T-helper 22 cell (primary cell): ENCODE data around the gene VEGFB.

Experiments used
- DNase-seq: peaks from one replicate; pipeline ENCODE4 v3.0.0-alpha.2; 2020; ENCODE audit warnings: low read depth

VEGFB gene

GRCh38 chr11:64262271-64263002 is 28.1 kb downstream of the VEGFB start:
- no peak for DNase-seq

- no peak for DNase-seq
These were observed 28.9 kb downstream of the VEGFB start for GRCh38 chr11:64263021-64263946.

GRCh38 chr11:64263947-64264317 is 29.5 kb downstream of the VEGFB start:
- DNase-seq: no peak

GRCh38 chr11:64264371-64264852 is 30.0 kb downstream of the VEGFB start:
- no peak for DNase-seq

GRCh38 chr11:64265176-64266160 is 31.1 kb downstream of the VEGFB start:
- DNase-seq: no peak

- no peak for DNase-seq
These were observed 32.0 kb downstream of the VEGFB start for GRCh38 chr11:64266339-64266738.

GRCh38 chr11:64267207-64267945 is 33.0 kb downstream of the VEGFB start:
- DNase-seq: no peak

- no peak for DNase-seq
These were observed 33.9 kb downstream of the VEGFB start for GRCh38 chr11:64268025-64268892.

- no peak for DNase-seq
These were observed 34.6 kb downstream of the VEGFB start for GRCh38 chr11:64268893-64269539.

- peak; percentile 97 for DNase-seq
These were observed 35.3 kb downstream of the VEGFB start for GRCh38 chr11:64269540-64270220.

GRCh38 chr11:64275031-64275800 is 40.8 kb downstream of the VEGFB start:
- no peak for DNase-seq

GRCh38 chr11:64275841-64276240 is 41.5 kb downstream of the VEGFB start:
- no peak for DNase-seq

GRCh38 chr11:64276653-64277431 is 42.5 kb downstream of the VEGFB start:
- DNase-seq: no peak

- no peak for DNase-seq
These were observed 44.3 kb downstream of the VEGFB start for GRCh38 chr11:64278576-64279190.

- no peak for DNase-seq
These were observed 47.8 kb downstream of the VEGFB start for GRCh38 chr11:64281957-64282770.

- DNase-seq: no peak
These were observed 48.7 kb downstream of the VEGFB start for GRCh38 chr11:64283092-64283491.
